RPMI7951 (cell line): ENCODE measurements around the gene GORAB. TPM values are rescaled to one million over a fixed set of nuclear protein-coding genes. Genes with fewer than 3 reads are reported as not detected.

Source experiments
- DNase-seq: peaks from one replicate; pipeline ENCODE4 v3.0.0-alpha.2; 2012; ENCODE audit warnings: low read depth
- total RNA-seq: library from RNA; depleted of rRNA; stranded (reverse); fragments of >200 nt; shearing (Covaris generic); gene quantifications from 2 replicates; pipeline ENCODE4 v1.2.3, GENCODE V29; 2014; rRNA removed

The GORAB gene
- total RNA-seq, 1 experiment from 2014 or later: 19.8 TPM

DNA sequence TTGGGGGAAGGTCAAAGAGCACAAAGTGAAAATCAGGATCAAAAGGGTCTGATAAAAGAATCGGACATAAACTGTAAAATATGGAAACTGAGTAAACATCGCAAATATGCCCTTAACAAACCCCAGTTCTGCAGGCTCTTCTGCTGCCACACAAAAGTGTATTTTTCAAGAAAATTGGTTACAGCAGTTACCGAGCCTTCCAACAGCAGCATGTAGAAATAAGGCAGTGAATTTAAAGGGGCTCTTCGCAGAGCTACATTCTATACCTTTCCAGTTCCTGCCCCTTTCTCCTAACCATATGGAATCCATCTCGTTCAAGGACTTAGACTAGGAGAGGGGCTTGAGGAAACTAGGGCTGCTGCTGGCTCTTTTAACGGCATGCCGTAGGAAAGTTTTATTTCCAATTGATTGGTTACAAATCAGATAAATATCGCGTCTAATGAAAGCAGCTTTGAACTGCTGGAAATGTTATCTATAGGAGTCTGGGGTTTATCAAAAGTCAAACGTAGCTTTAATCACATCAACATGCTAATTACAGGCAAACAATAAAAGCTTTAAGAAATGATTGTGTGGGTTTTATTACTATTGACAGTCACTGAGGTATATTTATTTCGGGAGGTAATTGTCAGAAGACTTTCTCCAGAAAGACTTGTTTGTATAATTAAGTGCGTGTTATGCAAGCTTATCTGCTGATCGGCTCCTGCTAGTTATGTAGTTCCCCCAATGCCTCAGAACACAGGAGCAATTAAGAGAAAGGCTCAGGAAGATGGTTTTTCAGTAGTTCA, 59.1 kb downstream of the GORAB start:
- DNase-seq: no peak

DNA sequence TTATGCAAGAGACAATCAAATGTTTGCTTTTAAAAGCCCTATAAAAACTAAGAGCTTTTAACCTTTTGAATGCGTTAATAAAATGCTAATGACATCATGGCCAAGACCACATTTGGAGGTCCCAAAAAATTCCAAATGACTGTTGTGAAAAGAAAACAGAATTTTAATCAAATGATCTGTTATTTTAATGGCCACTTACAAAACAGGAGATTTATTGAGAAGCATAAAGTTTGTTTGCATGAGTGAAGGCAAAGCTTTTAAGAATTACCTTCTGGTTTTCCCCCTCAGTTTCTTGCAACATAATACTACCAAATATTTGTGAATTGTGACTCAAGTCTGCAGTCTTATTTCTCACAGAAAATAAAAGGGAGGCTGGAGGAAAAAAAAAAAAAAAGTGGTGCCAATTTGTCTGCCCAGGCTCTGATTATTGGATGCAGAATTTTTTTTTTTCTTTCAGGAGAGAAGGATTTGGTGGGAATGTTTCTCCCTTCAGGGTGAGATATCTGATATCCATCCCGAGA, 60.7 kb downstream of the GORAB start:
- DNase-seq: peak; percentile 17

DNA sequence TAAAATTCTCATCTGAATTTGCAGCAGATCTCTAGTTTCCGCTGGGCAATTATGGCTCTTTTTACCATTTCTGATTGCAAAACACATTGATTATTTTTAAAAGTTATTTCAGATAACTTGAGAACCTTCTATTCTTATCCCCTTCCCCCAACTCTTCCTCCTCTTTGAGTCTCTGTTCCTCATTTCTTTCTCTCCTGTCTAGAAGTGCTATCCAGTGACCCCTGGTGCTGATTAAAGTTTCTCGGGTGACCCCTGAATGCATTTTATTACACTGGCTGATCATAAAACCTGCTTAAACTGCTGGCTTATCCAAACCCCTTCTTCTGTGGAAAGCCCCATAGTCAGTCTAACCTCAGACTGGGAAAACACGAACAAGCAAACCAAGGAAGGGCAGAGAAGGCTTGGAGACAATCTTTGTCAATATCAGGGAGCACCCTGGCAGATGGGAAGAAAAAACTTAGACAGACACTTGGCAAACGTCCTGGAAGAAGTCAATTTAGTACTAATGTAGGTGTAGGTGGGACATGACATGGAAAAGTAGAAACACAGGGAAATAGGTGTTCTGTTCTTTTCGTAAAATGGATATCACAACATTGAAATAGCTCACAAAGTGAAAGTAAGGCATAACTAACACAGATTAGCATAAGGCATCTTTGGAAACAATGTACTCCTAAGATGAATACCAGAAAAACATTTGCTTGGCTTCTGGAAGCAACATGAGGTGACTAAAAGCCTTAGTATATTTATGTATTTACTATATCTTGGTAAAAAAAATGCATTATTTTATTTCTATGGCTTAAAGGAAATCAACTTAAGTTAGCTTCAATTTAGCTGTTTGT, 61.4 kb downstream of the GORAB start:
- peak; percentile 34 for DNase-seq

DNA sequence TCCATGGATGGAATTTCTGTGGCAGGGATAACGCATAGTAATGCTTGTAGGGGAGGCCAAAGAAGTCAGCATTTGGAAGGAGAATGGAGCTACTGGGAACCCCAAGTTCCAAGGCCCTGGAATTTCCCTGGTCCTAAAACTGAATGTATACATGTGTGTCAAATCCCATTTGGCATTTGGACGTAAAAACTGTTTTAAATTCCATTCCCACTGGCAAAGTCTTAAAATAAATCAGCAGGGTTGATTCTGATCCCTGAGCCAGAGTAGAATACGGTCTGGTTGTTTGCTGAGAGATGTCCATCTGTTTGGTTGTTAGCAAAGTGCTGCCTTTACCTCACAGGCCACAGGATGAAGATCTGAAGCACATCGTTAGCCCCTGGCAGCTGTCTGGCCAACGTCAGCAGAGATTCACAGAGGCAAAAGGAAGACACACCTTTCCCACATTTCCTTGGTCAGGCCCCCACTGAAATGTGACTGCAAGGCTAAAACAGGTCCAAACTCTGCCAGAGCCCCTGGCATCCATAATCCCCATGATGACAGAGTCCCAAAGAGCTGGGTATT, 62.2 kb downstream of the GORAB start:
- DNase-seq: peak; percentile 9

DNA sequence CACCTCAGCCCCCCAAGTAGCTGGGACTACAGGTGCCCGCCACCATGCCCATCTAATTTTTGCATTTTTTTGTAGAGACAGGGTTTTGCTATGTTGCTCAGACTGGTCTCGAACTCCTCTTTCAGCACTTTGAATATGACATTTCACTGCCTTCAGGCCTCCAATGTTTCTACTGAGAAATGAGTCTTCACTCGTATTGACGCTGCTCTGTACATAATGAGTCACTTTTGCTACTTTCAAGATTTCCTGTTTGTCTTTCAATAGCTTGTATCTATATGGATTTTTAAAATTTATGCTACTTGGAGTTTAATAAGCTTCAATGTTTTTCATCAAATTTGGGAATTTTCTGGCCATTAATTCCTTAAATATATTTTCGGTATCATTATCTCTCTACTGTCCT, 64.7 kb downstream of the GORAB start:
- DNase-seq: no peak

DNA sequence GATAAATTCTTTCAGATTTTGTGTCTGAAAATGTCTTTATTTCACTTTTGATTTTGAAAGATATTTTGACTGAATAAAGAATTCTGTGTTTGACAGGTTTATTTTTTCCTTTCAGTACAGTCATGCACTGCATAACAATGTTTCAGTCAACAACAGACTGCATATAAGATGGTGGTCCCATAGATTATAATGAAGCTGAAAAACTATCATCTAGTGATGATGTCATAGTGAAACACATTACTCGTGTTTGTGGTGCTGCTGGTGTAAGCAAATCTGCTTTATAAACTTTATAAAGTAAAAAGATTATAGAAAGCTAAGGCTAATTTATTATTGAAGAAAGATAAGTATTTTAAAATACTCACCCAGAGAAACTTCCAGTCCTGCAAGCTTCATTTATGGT, 66.7 kb downstream of the GORAB start:
- DNase-seq: no peak

DNA sequence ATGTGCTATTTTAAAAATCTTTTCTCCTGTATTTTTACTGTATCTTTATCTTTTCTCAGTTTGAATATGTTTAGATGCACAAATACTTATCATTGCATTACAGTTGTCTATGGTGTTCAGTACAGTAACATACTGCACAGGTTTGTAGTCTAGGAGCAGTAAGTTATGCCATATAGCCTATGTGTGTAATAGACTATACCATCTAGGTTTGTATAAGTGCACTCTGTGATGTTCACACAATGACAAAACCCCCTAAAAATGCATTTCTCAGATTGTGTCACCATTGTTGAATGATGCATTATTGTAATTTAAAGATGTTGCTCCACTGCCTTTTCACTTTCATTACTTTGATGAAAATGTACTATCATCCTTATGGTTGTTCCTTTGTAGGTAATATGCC, 67.1 kb downstream of the GORAB start:
- DNase-seq: no peak

DNA sequence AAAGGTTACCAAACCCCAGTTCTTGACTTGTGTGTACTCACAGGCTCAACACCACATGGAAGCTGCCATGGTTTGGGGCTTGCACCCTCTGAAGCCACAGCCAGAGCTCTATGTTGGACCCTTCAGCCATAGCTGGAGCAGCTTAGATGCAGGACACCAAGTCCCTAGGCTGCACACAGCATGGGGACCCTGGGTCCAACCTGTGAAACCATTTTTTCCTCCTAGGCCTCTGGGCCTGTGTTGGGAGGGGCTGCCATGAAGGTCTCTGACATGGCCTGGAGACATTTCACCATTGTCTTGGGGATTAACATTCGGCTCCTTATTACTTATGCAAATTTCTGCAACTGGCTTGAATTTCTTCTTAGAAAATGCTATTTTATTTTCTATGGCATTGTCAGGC, 69.9 kb downstream of the GORAB start:
- DNase-seq: no peak

Other genes starting within 250 kb of the GORAB start
- 41.5 and 52.6 TPM in 2 replicates for gene PRRX1, start 132.0 kb downstream of the GORAB start, total RNA-seq